C4-2B (cell line): ENCODE measurements around the gene CFAP20DC.

ENCODE experiments used
- ZFX ChIP-seq: fragments of 450-650 bp; IDR thresholded peaks from 2 replicates; pipeline ENCODE4 v1.6.1; 2017
- TF ChIP-seq, protein P1 (sequence below): fragments of 450-650 bp; conservative IDR thresholded peaks from 2 replicates; pipeline ENCODE4 v1.5.1; 2017; ENCODE audit warnings: mild to moderate bottlenecking

DNA sequence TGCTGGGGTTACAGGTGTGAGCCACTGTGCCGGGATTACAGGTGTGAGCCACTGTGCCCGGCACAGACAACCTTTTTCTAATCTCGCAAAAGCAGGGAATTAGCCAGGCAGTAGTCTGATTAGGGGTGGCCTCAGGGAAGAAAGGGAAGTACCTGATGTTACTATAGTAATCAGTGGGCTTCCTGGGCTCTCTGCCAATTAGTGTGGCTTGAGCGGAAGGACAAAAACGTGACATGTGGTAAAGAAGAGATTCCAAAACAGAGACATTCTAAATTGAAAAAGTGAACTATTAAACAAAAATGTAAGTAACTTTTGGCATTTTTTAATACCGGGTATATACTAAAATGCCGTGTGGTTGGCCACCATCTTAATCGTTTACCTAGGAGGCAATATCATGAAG lies 48.1 kb downstream of the CFAP20DC start:
- TF ChIP-seq, protein P1, sequence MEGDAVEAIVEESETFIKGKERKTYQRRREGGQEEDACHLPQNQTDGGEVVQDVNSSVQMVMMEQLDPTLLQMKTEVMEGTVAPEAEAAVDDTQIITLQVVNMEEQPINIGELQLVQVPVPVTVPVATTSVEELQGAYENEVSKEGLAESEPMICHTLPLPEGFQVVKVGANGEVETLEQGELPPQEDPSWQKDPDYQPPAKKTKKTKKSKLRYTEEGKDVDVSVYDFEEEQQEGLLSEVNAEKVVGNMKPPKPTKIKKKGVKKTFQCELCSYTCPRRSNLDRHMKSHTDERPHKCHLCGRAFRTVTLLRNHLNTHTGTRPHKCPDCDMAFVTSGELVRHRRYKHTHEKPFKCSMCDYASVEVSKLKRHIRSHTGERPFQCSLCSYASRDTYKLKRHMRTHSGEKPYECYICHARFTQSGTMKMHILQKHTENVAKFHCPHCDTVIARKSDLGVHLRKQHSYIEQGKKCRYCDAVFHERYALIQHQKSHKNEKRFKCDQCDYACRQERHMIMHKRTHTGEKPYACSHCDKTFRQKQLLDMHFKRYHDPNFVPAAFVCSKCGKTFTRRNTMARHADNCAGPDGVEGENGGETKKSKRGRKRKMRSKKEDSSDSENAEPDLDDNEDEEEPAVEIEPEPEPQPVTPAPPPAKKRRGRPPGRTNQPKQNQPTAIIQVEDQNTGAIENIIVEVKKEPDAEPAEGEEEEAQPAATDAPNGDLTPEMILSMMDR: no peak
- TF ChIP-seq ZFX: no peak
